ENCODE results near the gene FER.
"Not testable (repeated sequence)": the region's sequence is repeated elsewhere in the genome, so short reads cannot be mapped to it uniquely, and the experiment has no call there.

FER gene

GRCh38 chr5:108899244-108899643 lies 151.5 kb downstream of the FER start:
- not testable (repeated sequence) for DNase-seq

DNA sequence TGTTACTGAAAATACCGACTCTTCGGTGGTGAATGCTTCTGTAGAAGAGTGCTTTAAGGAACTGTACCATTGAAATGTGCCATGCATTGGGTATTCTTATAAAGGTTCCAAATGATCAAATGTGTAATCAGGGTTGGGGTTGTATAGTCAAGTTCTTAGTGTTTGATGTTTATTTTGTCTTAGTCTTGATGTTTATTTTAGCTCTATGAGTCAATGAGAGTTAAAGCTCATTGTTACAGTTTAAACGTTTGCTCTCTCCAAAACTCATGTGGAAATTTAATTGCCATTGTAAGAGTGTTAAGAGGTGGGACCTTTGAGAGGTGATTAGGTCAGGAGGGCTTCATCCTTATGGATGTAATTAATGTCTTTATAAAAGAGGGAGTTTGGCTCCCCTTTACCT lies 153.0 kb downstream of the FER start:
- DNase-seq, result no peak

GRCh38 chr5:108905805-108906204 lies 158.1 kb downstream of the FER start:
- no peak for DNase-seq

DNA sequence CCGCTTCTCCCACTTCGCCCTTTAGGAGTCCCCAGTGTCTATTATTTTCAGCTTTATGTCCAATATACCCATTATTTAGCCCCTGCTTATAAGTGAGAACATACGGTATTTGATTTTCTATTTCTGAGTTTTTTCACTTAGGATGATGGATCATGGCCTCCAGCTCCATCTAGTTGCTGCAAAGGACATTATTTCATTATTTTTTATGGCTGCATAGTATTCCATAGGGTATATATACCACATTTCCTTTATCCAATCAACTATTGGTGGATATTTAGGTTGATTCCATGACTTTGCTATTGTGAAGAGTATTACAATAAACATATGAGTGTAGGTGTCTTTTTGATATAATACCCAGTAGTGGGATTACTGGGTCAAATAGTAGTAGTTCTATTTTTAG lies 162.9 kb downstream of the FER start:
- DNase-seq, result no peak

DNA sequence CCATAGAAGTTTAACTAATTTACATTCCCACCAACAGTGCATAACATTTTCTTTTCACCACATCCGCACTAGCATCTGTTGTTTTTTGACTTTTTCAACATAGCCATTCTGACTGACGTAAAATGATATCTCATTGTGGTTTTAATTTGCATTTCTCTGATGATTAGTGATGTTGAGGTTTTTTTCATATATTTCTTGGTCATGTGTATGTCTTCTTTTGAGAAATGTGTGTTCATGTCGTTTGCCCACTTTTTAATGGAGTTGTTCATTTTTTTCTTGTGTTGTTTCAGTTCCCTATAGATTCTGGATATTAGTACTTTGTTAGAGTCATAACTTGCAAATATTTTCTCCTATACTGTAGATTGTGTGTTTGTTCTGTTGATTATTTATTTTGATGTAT lies 163.4 kb downstream of the FER start:
- DNase-seq, result no peak

GRCh38 chr5:108917596-108917995 lies 169.9 kb downstream of the FER start:
- DNase-seq, result no peak

GRCh38 chr5:108919591-108920326 lies 172.1 kb downstream of the FER start:
- DNase-seq, result peak in 1 of 2 donors; percentile 9

GRCh38 chr5:108924457-108924961 lies 176.8 kb downstream of the FER start:
- no peak for DNase-seq

GRCh38 chr5:108925073-108925472 lies 177.4 kb downstream of the FER start:
- DNase-seq, result no peak

DNA sequence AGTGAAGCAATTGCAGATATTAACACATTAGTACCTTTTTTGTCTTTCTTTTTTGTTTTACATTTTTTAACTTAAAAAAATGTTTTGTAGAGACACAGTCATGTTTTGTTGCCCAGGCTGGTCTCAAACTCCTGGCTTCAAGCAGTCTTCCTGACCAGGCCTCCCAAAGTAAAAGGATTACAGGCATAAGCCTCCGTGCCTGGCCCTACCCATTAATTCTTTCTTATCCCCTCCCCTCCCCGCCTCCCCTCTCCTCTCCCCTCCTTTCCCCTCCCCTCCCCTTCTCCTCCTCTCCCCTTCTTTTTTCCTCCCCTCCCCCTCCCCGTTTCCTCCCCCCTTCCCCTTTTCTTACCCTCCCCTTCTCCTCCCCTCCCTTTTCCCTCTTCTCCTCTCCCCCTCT lies 182.4 kb downstream of the FER start:
- DNase-seq, result no peak

DNA sequence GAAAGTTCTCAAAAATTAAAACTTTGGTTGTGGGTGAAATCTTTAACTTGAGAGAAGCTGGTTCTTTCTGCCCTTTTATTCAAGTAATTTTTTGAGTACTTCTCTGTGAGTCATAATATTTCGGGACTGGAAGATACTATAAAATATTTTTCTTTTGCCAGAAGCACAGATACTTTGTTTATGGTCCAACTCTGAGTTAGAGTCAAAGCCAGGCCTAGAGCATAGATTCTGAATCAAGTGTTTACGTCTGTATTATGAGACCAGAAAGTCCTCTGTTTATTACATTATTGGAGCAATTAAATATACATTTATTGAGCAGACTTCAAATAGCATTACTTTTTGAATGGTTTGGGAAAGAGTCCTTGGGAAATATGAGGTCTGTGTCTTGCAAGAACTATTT lies 187.9 kb downstream of the FER start:
- no peak for DNase-seq

DNA sequence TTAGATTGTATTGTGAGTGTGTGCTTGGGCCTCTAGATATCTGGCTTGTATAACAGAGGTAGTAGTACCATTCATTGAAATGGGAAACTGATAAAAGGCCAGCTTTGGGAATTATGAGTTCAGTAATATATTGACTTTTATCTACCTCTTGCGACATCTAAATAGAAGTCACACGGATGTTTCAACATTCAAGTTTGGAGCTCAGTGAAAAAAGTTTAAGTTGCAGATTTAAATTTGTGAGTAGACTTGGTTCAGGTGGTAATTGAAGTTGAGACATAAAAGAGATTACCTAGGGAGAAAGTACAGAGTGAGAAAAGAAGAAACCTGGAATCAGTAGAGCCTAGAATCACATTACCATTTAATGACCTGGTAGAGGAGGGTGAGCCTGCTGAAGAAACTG lies 189.5 kb downstream of the FER start:
- no peak for DNase-seq

DNA sequence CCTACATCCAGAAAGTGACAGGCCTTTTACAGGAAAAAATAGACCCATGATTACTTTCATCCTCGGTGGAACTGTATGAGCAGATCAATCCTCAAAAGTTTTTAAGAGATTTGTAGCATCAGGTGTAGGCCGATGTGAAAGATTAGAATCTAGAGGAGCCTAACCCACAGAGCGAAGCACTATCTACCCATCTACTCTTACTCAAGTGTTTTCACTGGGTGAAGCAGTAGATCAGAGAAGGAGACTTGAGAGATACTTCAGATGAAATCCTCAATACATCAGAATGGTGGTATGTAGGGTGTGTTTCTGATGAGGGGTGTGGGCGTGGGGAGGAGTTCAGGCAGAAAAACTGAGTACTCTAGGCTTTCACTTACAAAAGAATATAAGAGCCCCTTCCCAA lies 192.8 kb downstream of the FER start:
- DNase-seq, result no peak

DNA sequence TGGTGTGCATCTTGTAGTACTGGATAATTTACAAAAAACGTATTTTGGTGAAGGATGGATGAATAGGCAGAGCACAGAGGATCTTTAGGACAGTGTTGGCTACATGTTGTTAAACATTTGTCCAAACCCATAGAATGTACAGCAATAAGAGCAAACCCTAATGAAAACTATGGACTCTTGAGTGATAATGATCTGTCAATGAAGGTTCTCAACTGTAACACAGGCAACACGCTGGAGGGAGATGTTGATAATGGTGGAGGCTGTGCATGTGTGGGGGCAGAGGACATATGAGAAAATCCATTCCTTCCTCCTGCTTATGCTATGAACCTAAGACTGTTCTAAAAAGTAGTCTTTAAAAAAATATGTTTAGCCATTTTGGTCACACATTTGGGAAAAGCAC lies 194.0 kb downstream of the FER start:
- no peak for DNase-seq

GRCh38 chr5:108942701-108943100 lies 195.0 kb downstream of the FER start:
- DNase-seq, result no peak

DNA sequence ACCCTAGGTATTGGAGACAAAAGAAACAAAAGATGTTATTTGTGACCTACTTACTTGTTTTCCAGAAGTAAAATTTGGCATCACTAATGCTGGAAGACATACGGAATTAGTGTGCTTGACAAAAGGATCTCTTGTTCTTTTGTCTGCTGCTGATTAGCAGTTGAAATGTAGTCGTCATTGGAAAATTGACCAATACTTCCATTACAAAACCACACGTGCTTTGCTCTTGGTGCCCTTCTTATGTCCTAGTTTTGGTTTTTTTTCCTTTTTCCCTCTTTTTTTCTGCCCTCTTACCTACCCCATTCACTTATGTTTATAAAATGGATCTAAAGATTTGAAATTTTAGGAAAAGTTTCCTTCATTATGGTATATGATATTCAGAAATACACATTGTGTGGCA lies 197.4 kb downstream of the FER start:
- no peak for DNase-seq

GRCh38 chr5:108946008-108946407 lies 198.3 kb downstream of the FER start:
- DNase-seq, result no peak

DNA sequence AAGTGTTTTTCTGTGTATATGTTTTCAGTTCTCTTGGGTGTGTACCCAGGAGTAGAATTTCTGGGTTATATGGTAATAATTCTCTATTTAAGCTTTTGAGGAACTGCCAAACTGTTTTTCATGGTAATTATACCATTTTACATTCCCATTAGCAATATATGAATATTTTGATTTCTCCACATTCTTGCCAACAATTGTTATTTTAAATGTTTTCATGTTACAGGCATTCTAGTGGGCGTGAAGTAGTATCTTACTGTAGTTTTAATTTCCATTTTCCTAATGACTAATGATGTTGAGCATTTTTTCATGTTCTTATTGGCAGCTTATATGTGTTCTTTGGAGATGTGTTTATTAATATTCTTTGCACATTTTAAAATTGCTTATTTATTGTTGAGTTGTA lies 199.5 kb downstream of the FER start:
- no peak for DNase-seq

GRCh38 chr5:108950276-108950675 lies 202.6 kb downstream of the FER start:
- no peak for DNase-seq

DNA sequence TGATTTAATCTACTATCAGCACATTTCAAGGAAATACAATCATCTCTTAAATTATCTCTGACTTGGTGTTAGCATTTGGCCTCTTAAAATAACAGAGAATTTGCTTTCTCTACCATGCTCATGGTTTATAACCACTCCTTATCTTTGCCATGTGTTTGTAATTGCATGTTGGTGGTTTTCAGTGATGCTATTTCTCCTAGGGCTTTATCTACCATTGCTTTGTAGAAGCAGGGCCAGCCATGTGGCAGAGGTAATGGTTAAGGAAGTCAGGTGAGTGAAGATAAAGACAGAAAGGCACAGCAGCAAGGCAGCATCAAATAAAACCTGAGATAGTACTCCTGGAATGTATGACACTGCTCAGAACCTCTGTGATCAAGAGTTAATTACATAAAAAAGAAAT lies 206.2 kb downstream of the FER start:
- DNase-seq, result no peak

- no peak for DNase-seq
These were observed 209.6 kb downstream of the FER start for GRCh38 chr5:108957333-108957732.

GRCh38 chr5:108966910-108967309 lies 219.2 kb downstream of the FER start:
- no peak for DNase-seq

DNA sequence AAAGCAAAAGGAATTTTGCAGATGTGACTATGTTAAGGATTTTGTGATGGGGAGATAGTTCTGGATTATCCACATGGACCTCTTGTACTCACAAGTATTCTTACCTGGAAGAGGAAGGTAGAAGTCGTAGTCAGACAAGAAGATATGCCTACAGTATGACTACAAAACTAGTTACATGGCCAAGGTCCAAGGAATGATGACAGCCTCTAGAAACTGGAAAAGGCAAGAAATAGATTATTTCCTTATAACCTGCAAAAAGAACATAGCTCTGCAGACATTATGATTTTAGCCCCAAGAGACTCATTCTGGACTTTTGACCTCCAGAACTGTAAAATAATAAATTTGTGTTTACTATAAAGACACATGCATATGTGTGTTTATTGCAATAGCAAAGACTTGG lies 226.9 kb downstream of the FER start:
- no peak for DNase-seq

GRCh38 chr5:108975697-108976096 lies 228.0 kb downstream of the FER start:
- DNase-seq, result no peak

- no peak for DNase-seq
These were observed 235.9 kb downstream of the FER start for GRCh38 chr5:108983461-108984092.

Measured in CD4-positive, alpha-beta T cell treated with Interferon alpha-2 for 1 hour (primary cell).